ENCODE data around the gene NKAIN2. TPM values are rescaled to one million over a fixed set of nuclear protein-coding genes. Genes with fewer than 3 reads are reported as not detected.
"Not testable (repeated sequence)": the region's sequence is repeated elsewhere in the genome, so short reads cannot be mapped to it uniquely, and the experiment has no call there.

Gene NKAIN2
- total and polyA plus RNA-seq, 7 donors, result under 0.01 to 4.4 (median 0.75) TPM; not detected in 1

GRCh38 chr6:124462750-124463149 lies 659.1 kb downstream of the NKAIN2 start:
- Histone ChIP-seq H3K4me3 (no peak overlapping the region), H3K36me3 (no peaks in the 10 kb centered on the region), H3K27ac (no peak overlapping the region), H3K4me1 (no peaks in the 10 kb centered on the region), H3K27me3 (no peaks in the 10 kb centered on the region), H3K9me3 (no peaks in the 10 kb centered on the region)
- WGBS, 2 donors, result 80 to 90% methylated on average over 3 of the region's 3 CpGs
- intact Hi-C loops (cut with DNase I), result no loop called here
- no peak for DNase-seq
- TF ChIP-seq EP300 (IDR thresholded peaks at IDR 0.05), result no peak
- no peak for TF ChIP-seq POLR2AphosphoS5 (IDR thresholded peaks at IDR 0.05)
- TF ChIP-seq POLR2A (IDR thresholded peaks at IDR 0.05), result no peak
- no peak for TF ChIP-seq CTCF (IDR thresholded peaks at IDR 0.05)

- H3K4me1 ChIP-seq, result no peaks in the 10 kb centered on the region
- H3K4me3 ChIP-seq, result no peak overlapping the region
- H3K9me3 ChIP-seq, result no peaks in the 10 kb centered on the region
- no peak for DNase-seq
- no peak overlapping the region for H3K27ac ChIP-seq
- intact Hi-C loops (cut with DNase I), result no loop called here
- H3K27me3 ChIP-seq, result no peaks in the 10 kb centered on the region
- TF ChIP-seq CTCF (IDR thresholded peaks at IDR 0.05), result no peak
- no peak for TF ChIP-seq POLR2A (IDR thresholded peaks at IDR 0.05)
- TF ChIP-seq POLR2AphosphoS5 (IDR thresholded peaks at IDR 0.05), result no peak
- no peak for TF ChIP-seq EP300 (IDR thresholded peaks at IDR 0.05)
- WGBS, 2 donors, result 71 to 87% methylated on average over 3 of the region's 3 CpGs
- H3K36me3 ChIP-seq, result no peaks in the 10 kb centered on the region
Observed at GRCh38 chr6:124463271-124463670, 659.6 kb downstream of the NKAIN2 start.

- intact Hi-C loops (cut with DNase I); H3K4me3 ChIP-seq; H3K27me3 ChIP-seq; H3K27ac ChIP-seq; H3K4me1 ChIP-seq; H3K36me3 ChIP-seq; DNase-seq; H3K9me3 ChIP-seq: not testable (repeated sequence)
- WGBS, 2 donors, result 75 to 89% methylated on average over 2 of the region's 2 CpGs
Observed at GRCh38 chr6:124464600-124464999, 660.9 kb downstream of the NKAIN2 start.

- no peaks in the 10 kb centered on the region for H3K4me1 ChIP-seq
- H3K9me3 ChIP-seq, result no peaks in the 10 kb centered on the region
- intact Hi-C loops (cut with DNase I), result no loop called here
- H3K27me3 ChIP-seq, result no peaks in the 10 kb centered on the region
- WGBS, 2 donors, result 45 to 73% methylated on average over 2 of the region's 2 CpGs
- DNase-seq, result no peak
- H3K36me3 ChIP-seq, result no peaks in the 10 kb centered on the region
- TF ChIP-seq POLR2AphosphoS5 (IDR thresholded peaks at IDR 0.05) (no peak), EP300 (IDR thresholded peaks at IDR 0.05) (no peak), POLR2A (IDR thresholded peaks at IDR 0.05) (no peak), CTCF (IDR thresholded peaks at IDR 0.05) (no peak)
- no peak overlapping the region for H3K27ac ChIP-seq
- no peak overlapping the region for H3K4me3 ChIP-seq
Observed at GRCh38 chr6:124466949-124467348, 663.3 kb downstream of the NKAIN2 start.

GRCh38 chr6:124467366-124467765 lies 663.7 kb downstream of the NKAIN2 start:
- Histone ChIP-seq H3K36me3 (no peaks in the 10 kb centered on the region), H3K4me3 (no peak overlapping the region), H3K27ac (no peak overlapping the region), H3K4me1 (no peaks in the 10 kb centered on the region), H3K9me3 (no peaks in the 10 kb centered on the region), H3K27me3 (no peaks in the 10 kb centered on the region)
- no peak for DNase-seq
- TF ChIP-seq POLR2AphosphoS5 (IDR thresholded peaks at IDR 0.05) (no peak), CTCF (IDR thresholded peaks at IDR 0.05) (no peak), POLR2A (IDR thresholded peaks at IDR 0.05) (no peak), EP300 (IDR thresholded peaks at IDR 0.05) (no peak)
- 75 to 81% methylated on average over 1 of the region's 1 CpG for WGBS, 2 donors
- intact Hi-C loops (cut with DNase I), result no loop called here

Measured in sigmoid colon (tissue), 7 donors.